ENCODE results near the gene RTP5.

GRCh38 chr2:241885946-241886643 lies 16.6 kb downstream of the RTP5 start:
- TF ChIP-seq POLR2AphosphoS5 (IDR thresholded peaks at IDR 0.05): no peak
- TF ChIP-seq CTCF (IDR thresholded peaks at IDR 0.05): no peak
- no peak for TF ChIP-seq POLR2A (IDR thresholded peaks at IDR 0.05)

Measured in gastroesophageal sphincter (tissue), 3 donors.